ENCODE results near the gene SYN1. TPM values are rescaled to one million over a fixed set of nuclear protein-coding genes. Genes with fewer than 3 reads are reported as not detected.

Gene SYN1
- total and polyA plus RNA-seq, 2 experiments from 2014 or later: 3.6 to 6.7 TPM

DNA sequence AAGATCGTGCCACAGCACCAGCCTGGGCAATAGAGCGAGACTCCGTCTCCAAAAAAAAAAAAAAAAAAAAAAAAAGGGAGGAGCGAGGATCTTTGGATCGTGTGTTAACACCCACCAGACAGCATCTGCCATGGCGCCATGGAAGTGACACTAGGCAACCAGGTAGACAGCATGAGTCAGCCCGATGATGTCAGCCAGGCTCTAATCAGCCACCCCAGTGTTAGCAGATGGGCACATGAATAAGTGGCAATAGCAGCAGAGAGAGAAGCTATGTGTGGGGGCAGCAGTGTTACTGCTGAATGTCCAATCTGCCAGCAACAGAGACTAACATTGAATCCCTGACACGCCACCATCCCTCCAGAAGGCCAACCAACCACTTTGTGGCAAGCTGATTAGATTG is 6.6 kb downstream of the SYN1 start:
- Histone ChIP-seq H3K4me3 (no peak overlapping the region), H3K27me3 (ENCODE audit: insufficient read depth) (no peaks in the 10 kb centered on the region), H3K79me2 (replicated peaks; ENCODE audit: insufficient read depth) (no peaks in the 10 kb centered on the region), H3K36me3 (ENCODE audit: insufficient read depth) (no peaks in the 10 kb centered on the region), H3K4me1 (ENCODE audit: insufficient read depth) (no peaks in the 10 kb centered on the region), H3F3A (replicated peaks; ENCODE audit: low read depth) (no peaks in the 10 kb centered on the region), H3K4me2 (no peak overlapping the region), H3K27ac (ENCODE audit: low read depth) (no peak overlapping the region), H2AFZ (no peak overlapping the region), H4K20me1 (replicated peaks; ENCODE audit: insufficient read depth) (no peaks in the 10 kb centered on the region), H3K9me2 (ENCODE audit: insufficient read depth) (no peaks in the 10 kb centered on the region)
- Mint-ChIP-seq H3K27me3 (ENCODE audit: insufficient read depth, low read depth, poor library complexity) (peaks cover 1% of the 10 kb centered on the region), H3K27ac (no peak overlapping the region), H3K36me3 (ENCODE audit: low read depth) (peaks cover 9% of the 10 kb centered on the region; the same call in 1 of the 3 replicates), H3K4me3 (no peak overlapping the region), H3K9me3 (no peaks in the 10 kb centered on the region), H3K4me1 (peaks cover 14% of the 10 kb centered on the region)
- TF ChIP-seq, protein P1, sequence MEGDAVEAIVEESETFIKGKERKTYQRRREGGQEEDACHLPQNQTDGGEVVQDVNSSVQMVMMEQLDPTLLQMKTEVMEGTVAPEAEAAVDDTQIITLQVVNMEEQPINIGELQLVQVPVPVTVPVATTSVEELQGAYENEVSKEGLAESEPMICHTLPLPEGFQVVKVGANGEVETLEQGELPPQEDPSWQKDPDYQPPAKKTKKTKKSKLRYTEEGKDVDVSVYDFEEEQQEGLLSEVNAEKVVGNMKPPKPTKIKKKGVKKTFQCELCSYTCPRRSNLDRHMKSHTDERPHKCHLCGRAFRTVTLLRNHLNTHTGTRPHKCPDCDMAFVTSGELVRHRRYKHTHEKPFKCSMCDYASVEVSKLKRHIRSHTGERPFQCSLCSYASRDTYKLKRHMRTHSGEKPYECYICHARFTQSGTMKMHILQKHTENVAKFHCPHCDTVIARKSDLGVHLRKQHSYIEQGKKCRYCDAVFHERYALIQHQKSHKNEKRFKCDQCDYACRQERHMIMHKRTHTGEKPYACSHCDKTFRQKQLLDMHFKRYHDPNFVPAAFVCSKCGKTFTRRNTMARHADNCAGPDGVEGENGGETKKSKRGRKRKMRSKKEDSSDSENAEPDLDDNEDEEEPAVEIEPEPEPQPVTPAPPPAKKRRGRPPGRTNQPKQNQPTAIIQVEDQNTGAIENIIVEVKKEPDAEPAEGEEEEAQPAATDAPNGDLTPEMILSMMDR (conservative IDR thresholded peaks at IDR 0.05; ENCODE audit: low read depth in 2 of 2): no peak
- TF ChIP-seq, protein P2, sequence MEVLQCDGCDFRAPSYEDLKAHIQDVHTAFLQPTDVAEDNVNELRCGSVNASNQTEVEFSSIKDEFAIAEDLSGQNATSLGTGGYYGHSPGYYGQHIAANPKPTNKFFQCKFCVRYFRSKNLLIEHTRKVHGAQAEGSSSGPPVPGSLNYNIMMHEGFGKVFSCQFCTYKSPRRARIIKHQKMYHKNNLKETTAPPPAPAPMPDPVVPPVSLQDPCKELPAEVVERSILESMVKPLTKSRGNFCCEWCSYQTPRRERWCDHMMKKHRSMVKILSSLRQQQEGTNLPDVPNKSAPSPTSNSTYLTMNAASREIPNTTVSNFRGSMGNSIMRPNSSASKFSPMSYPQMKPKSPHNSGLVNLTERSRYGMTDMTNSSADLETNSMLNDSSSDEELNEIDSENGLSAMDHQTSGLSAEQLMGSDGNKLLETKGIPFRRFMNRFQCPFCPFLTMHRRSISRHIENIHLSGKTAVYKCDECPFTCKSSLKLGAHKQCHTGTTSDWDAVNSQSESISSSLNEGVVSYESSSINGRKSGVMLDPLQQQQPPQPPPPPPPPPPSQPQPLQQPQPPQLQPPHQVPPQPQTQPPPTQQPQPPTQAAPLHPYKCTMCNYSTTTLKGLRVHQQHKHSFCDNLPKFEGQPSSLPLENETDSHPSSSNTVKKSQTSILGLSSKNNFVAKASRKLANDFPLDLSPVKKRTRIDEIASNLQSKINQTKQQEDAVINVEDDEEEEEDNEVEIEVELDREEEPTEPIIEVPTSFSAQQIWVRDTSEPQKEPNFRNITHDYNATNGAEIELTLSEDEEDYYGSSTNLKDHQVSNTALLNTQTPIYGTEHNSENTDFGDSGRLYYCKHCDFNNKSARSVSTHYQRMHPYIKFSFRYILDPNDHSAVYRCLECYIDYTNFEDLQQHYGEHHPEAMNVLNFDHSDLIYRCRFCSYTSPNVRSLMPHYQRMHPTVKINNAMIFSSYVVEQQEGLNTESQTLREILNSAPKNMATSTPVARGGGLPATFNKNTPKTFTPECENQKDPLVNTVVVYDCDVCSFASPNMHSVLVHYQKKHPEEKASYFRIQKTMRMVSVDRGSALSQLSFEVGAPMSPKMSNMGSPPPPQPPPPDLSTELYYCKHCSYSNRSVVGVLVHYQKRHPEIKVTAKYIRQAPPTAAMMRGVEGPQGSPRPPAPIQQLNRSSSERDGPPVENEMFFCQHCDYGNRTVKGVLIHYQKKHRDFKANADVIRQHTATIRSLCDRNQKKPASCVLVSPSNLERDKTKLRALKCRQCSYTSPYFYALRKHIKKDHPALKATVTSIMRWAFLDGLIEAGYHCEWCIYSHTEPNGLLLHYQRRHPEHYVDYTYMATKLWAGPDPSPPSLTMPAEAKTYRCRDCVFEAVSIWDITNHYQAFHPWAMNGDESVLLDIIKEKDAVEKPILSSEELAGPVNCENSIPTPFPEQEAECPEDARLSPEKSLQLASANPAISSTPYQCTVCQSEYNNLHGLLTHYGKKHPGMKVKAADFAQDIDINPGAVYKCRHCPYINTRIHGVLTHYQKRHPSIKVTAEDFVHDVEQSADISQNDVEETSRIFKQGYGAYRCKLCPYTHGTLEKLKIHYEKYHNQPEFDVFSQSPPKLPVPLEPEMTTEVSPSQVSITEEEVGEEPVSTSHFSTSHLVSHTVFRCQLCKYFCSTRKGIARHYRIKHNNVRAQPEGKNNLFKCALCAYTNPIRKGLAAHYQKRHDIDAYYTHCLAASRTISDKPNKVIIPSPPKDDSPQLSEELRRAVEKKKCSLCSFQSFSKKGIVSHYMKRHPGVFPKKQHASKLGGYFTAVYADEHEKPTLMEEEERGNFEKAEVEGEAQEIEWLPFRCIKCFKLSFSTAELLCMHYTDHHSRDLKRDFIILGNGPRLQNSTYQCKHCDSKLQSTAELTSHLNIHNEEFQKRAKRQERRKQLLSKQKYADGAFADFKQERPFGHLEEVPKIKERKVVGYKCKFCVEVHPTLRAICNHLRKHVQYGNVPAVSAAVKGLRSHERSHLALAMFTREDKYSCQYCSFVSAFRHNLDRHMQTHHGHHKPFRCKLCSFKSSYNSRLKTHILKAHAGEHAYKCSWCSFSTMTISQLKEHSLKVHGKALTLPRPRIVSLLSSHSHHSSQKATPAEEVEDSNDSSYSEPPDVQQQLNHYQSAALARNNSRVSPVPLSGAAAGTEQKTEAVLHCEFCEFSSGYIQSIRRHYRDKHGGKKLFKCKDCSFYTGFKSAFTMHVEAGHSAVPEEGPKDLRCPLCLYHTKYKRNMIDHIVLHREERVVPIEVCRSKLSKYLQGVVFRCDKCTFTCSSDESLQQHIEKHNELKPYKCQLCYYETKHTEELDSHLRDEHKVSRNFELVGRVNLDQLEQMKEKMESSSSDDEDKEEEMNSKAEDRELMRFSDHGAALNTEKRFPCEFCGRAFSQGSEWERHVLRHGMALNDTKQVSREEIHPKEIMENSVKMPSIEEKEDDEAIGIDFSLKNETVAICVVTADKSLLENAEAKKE (CRISPR knock-in tag; IDR thresholded peaks at IDR 0.05): no peak
- TF ChIP-seq NANOG (IDR thresholded peaks at IDR 0.05; ENCODE audit: borderline replicate concordance): no peak
- DNase-seq (ENCODE audit: low spot score) (no peak), ATAC-seq (no peak)

DNA sequence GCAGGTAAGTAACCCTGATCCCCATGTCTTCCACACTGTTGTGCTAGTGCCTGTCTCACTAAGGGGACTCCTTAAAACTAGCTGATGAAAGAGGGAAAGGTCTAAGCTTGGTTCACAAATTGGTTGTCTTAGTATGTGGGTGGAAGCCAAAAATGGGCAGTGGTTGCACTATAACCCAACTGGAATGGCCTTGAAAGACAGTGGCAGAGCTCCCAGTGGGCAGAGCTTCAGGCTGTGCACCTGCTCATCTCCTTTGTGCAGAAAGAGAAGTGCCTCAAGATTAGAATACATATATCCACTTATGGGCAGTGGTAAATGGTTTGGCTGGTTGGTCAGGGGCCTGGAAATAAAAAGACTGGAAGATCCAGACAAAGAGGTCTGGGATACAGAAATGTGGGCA is 7.2 kb downstream of the SYN1 start:
- no peak overlapping the region for H2AFZ ChIP-seq
- Mint-ChIP-seq H3K4me1 (peaks cover 17% of the 10 kb centered on the region), H3K4me3 (no peak overlapping the region), H3K9me3 (no peaks in the 10 kb centered on the region), H3K27me3 (ENCODE audit: insufficient read depth, low read depth, poor library complexity) (peaks cover 3% of the 10 kb centered on the region), H3K36me3 (ENCODE audit: low read depth) (peaks cover 9% of the 10 kb centered on the region; the same call in 1 of the 3 replicates), H3K27ac (no peak overlapping the region)
- no peaks in the 10 kb centered on the region for H3K36me3 ChIP-seq (ENCODE audit: insufficient read depth)
- ATAC-seq (no peak), DNase-seq (ENCODE audit: low spot score) (no peak)
- no peaks in the 10 kb centered on the region for H3K79me2 ChIP-seq (replicated peaks; ENCODE audit: insufficient read depth)
- H3K4me3 ChIP-seq: no peak overlapping the region
- H3K27ac ChIP-seq (ENCODE audit: low read depth): no peak overlapping the region
- no peak overlapping the region for H3K4me2 ChIP-seq
- no peaks in the 10 kb centered on the region for H3K4me1 ChIP-seq (ENCODE audit: insufficient read depth)
- H3F3A ChIP-seq (replicated peaks; ENCODE audit: low read depth): no peaks in the 10 kb centered on the region
- H3K27me3 ChIP-seq (ENCODE audit: insufficient read depth): no peaks in the 10 kb centered on the region
- H4K20me1 ChIP-seq (replicated peaks; ENCODE audit: insufficient read depth): no peaks in the 10 kb centered on the region
- H3K9me2 ChIP-seq (ENCODE audit: insufficient read depth): no peaks in the 10 kb centered on the region
- TF ChIP-seq EZH2 (IDR thresholded peaks at IDR 0.05; ENCODE audit: low read depth, unreplicated experiment) (no peak), EZH2phosphoT487 (IDR thresholded peaks at IDR 0.05; ENCODE audit: unreplicated experiment) (no peak), JUNB (IDR thresholded peaks at IDR 0.05; ENCODE audit: unreplicated experiment) (no peak), NANOG (IDR thresholded peaks at IDR 0.05; ENCODE audit: borderline replicate concordance) (no peak), STAT1 (IDR thresholded peaks at IDR 0.05; ENCODE audit: unreplicated experiment) (no peak), POLR2AphosphoS5 (IDR thresholded peaks at IDR 0.05; ENCODE audit: low read depth) (no peak), ZNF114 (CRISPR knock-in tag; IDR thresholded peaks at IDR 0.05) (no peak), CREB1 (CRISPR knock-in tag; IDR thresholded peaks at IDR 0.05; ENCODE audit: low read depth) (no peak)
- TF ChIP-seq, protein P1 (conservative IDR thresholded peaks at IDR 0.05; ENCODE audit: low read depth in 2 of 2): no peak
- TF ChIP-seq, protein P3, sequence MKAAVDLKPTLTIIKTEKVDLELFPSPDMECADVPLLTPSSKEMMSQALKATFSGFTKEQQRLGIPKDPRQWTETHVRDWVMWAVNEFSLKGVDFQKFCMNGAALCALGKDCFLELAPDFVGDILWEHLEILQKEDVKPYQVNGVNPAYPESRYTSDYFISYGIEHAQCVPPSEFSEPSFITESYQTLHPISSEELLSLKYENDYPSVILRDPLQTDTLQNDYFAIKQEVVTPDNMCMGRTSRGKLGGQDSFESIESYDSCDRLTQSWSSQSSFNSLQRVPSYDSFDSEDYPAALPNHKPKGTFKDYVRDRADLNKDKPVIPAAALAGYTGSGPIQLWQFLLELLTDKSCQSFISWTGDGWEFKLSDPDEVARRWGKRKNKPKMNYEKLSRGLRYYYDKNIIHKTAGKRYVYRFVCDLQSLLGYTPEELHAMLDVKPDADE (IDR thresholded peaks at IDR 0.05): no peak

All from GM23338 (cell line).